Activated T-cell treated with anti-CD3 and anti-CD28 coated beads, Interleukin-2, amount 50 U/mL, for 24 hours (primary cell): Measurements from ENCODE around the gene KCNA1.
A peak's percentile ranks its signal among the peaks of the same experiment; 100 is the strongest.
"Not testable (repeated sequence)": the region's sequence is repeated elsewhere in the genome, so short reads cannot be mapped to it uniquely, and the experiment has no call there.

Experiments used
- DNase-seq: peaks from one replicate; pipeline ENCODE4 v3.0.0-alpha.2; 2020
- H3K27ac Mint-ChIP-seq: 2 replicates; pipeline ENCODE4 v1.8.0; 2020; ENCODE audit warnings: mild to moderate bottlenecking, mixed read lengths
- H3K27me3 Mint-ChIP-seq: 2 replicates; pipeline ENCODE4 v1.8.0; 2020; ENCODE audit warnings: mixed read lengths
- H3K36me3 Mint-ChIP-seq: 2 replicates; pipeline ENCODE4 v1.8.0; 2020; ENCODE audit warnings: low read depth, mixed read lengths
- H3K4me1 Mint-ChIP-seq: 2 replicates; pipeline ENCODE4 v1.8.0; 2020; ENCODE audit warnings: low read depth, mixed read lengths
- H3K4me3 Mint-ChIP-seq: 2 replicates; pipeline ENCODE4 v1.8.0; 2020; ENCODE audit warnings: mild to moderate bottlenecking, moderate library complexity, mixed read lengths
- H3K9me3 Mint-ChIP-seq: 2 replicates; pipeline ENCODE4 v1.8.0; 2020; ENCODE audit warnings: mixed read lengths

The KCNA1 gene

GRCh38 chr12:4909734-4910501, at the start of gene KCNA1:
Gene KCNA1 (plus strand): TSS chr12:4909905. CDS start chr12:4911379, 1,474 bp downstream.
- peak within 1 kb of the TSS; percentile 80 for H3K4me3 Mint-ChIP-seq
- H3K9me3 Mint-ChIP-seq, result no peaks in the 10 kb centered on the region
- peaks cover 19% of the 10 kb centered on the region for H3K4me1 Mint-ChIP-seq
- H3K36me3 Mint-ChIP-seq, result peaks cover 2% of the 10 kb centered on the region
- no peak within 1 kb of the TSS for H3K27ac Mint-ChIP-seq
- H3K27me3 Mint-ChIP-seq, result peaks cover 45% of the 10 kb centered on the region
- peak; percentile 41 for DNase-seq

GRCh38 chr12:4860741-4861140, 49.0 kb upstream of the KCNA1 start:
- DNase-seq, result no peak
- Mint-ChIP-seq H3K4me3 (no peak overlapping the region), H3K36me3 (no peaks in the 10 kb centered on the region), H3K27ac (no peak overlapping the region), H3K4me1 (peaks cover 10% of the 10 kb centered on the region), H3K9me3 (no peaks in the 10 kb centered on the region), H3K27me3 (peaks cover 61% of the 10 kb centered on the region)

GRCh38 chr12:4862809-4863208, 46.9 kb upstream of the KCNA1 start:
- no peak overlapping the region for H3K27ac Mint-ChIP-seq
- H3K4me3 Mint-ChIP-seq, result no peak overlapping the region
- peaks cover 64% of the 10 kb centered on the region for H3K27me3 Mint-ChIP-seq
- H3K4me1 Mint-ChIP-seq, result peaks cover 6% of the 10 kb centered on the region
- no peaks in the 10 kb centered on the region for H3K36me3 Mint-ChIP-seq
- no peak for DNase-seq
- H3K9me3 Mint-ChIP-seq, result no peaks in the 10 kb centered on the region

- H3K4me3 Mint-ChIP-seq, result no peak overlapping the region
- no peaks in the 10 kb centered on the region for H3K9me3 Mint-ChIP-seq
- H3K4me1 Mint-ChIP-seq, result no peaks in the 10 kb centered on the region
- peaks cover 49% of the 10 kb centered on the region for H3K27me3 Mint-ChIP-seq
- no peak for DNase-seq
- H3K27ac Mint-ChIP-seq, result no peak overlapping the region
- H3K36me3 Mint-ChIP-seq, result no peaks in the 10 kb centered on the region
These were observed 45.1 kb upstream of the KCNA1 start for GRCh38 chr12:4864575-4864974.

GRCh38 chr12:4865246-4865645, 44.5 kb upstream of the KCNA1 start:
- H3K27ac Mint-ChIP-seq, result no peak overlapping the region
- no peak overlapping the region for H3K4me3 Mint-ChIP-seq
- no peaks in the 10 kb centered on the region for H3K36me3 Mint-ChIP-seq
- H3K4me1 Mint-ChIP-seq, result no peaks in the 10 kb centered on the region
- no peak for DNase-seq
- H3K9me3 Mint-ChIP-seq, result no peaks in the 10 kb centered on the region
- peaks cover 44% of the 10 kb centered on the region for H3K27me3 Mint-ChIP-seq

GRCh38 chr12:4866299-4866698, 43.4 kb upstream of the KCNA1 start:
- Mint-ChIP-seq H3K27ac (no peak overlapping the region), H3K4me3 (no peak overlapping the region), H3K36me3 (no peaks in the 10 kb centered on the region), H3K9me3 (no peaks in the 10 kb centered on the region), H3K4me1 (no peaks in the 10 kb centered on the region), H3K27me3 (peaks cover 47% of the 10 kb centered on the region)
- DNase-seq, result no peak

- Mint-ChIP-seq H3K4me1 (no peaks in the 10 kb centered on the region), H3K27ac (no peak overlapping the region), H3K27me3 (peaks cover 44% of the 10 kb centered on the region), H3K36me3 (no peaks in the 10 kb centered on the region), H3K4me3 (no peak overlapping the region), H3K9me3 (no peaks in the 10 kb centered on the region)
- no peak for DNase-seq
These were observed 42.3 kb upstream of the KCNA1 start for GRCh38 chr12:4867384-4867783.

- H3K27ac Mint-ChIP-seq, result no peak overlapping the region
- no peaks in the 10 kb centered on the region for H3K9me3 Mint-ChIP-seq
- no peaks in the 10 kb centered on the region for H3K4me1 Mint-ChIP-seq
- DNase-seq, result no peak
- H3K36me3 Mint-ChIP-seq, result no peaks in the 10 kb centered on the region
- H3K27me3 Mint-ChIP-seq, result peaks cover 29% of the 10 kb centered on the region
- no peak overlapping the region for H3K4me3 Mint-ChIP-seq
These were observed 39.3 kb upstream of the KCNA1 start for GRCh38 chr12:4870423-4870822.

- H3K4me1 Mint-ChIP-seq, result no peaks in the 10 kb centered on the region
- H3K36me3 Mint-ChIP-seq, result no peaks in the 10 kb centered on the region
- H3K27me3 Mint-ChIP-seq, result peaks cover 25% of the 10 kb centered on the region
- H3K4me3 Mint-ChIP-seq, result no peak overlapping the region
- H3K9me3 Mint-ChIP-seq, result no peaks in the 10 kb centered on the region
- no peak for DNase-seq
- H3K27ac Mint-ChIP-seq, result no peak overlapping the region
These were observed 38.2 kb upstream of the KCNA1 start for GRCh38 chr12:4871514-4871913.

GRCh38 chr12:4873947-4874346, 35.8 kb upstream of the KCNA1 start:
- Mint-ChIP-seq H3K4me3 (no peak overlapping the region), H3K4me1 (no peaks in the 10 kb centered on the region), H3K36me3 (no peaks in the 10 kb centered on the region), H3K9me3 (no peaks in the 10 kb centered on the region), H3K27ac (no peak overlapping the region), H3K27me3 (peaks cover 18% of the 10 kb centered on the region)
- DNase-seq, result no peak

GRCh38 chr12:4874671-4875070, 35.0 kb upstream of the KCNA1 start:
- Mint-ChIP-seq H3K4me1 (no peaks in the 10 kb centered on the region), H3K27ac (no peak overlapping the region), H3K36me3 (no peaks in the 10 kb centered on the region), H3K9me3 (no peaks in the 10 kb centered on the region), H3K27me3 (peaks cover 18% of the 10 kb centered on the region), H3K4me3 (no peak overlapping the region)
- no peak for DNase-seq

- not testable (repeated sequence) for H3K27ac Mint-ChIP-seq, H3K4me1 Mint-ChIP-seq, H3K4me3 Mint-ChIP-seq, H3K36me3 Mint-ChIP-seq, DNase-seq, H3K9me3 Mint-ChIP-seq
- H3K27me3 Mint-ChIP-seq, result peaks cover 37% of the 10 kb centered on the region
These were observed 30.2 kb upstream of the KCNA1 start for GRCh38 chr12:4879481-4879880.

- H3K27ac Mint-ChIP-seq, result no peak overlapping the region
- H3K4me3 Mint-ChIP-seq, result no peak overlapping the region
- peaks cover 55% of the 10 kb centered on the region for H3K27me3 Mint-ChIP-seq
- DNase-seq, result no peak
- peaks cover 9% of the 10 kb centered on the region for H3K9me3 Mint-ChIP-seq
- no peaks in the 10 kb centered on the region for H3K36me3 Mint-ChIP-seq
- no peaks in the 10 kb centered on the region for H3K4me1 Mint-ChIP-seq
These were observed 28.2 kb upstream of the KCNA1 start for GRCh38 chr12:4881266-4882064.

- DNase-seq, result no peak
- H3K4me1 Mint-ChIP-seq, result no peaks in the 10 kb centered on the region
- H3K4me3 Mint-ChIP-seq, result no peak overlapping the region
- no peak overlapping the region for H3K27ac Mint-ChIP-seq
- H3K27me3 Mint-ChIP-seq, result peaks cover 38% of the 10 kb centered on the region
- H3K36me3 Mint-ChIP-seq, result no peaks in the 10 kb centered on the region
- no peaks in the 10 kb centered on the region for H3K9me3 Mint-ChIP-seq
These were observed 17.8 kb upstream of the KCNA1 start for GRCh38 chr12:4891866-4892265.

- peaks cover 34% of the 10 kb centered on the region for H3K27me3 Mint-ChIP-seq
These were observed 17.3 kb upstream of the KCNA1 start for GRCh38 chr12:4892418-4892817.

More at GRCh38 chr12:4892418-4892817, 17.3 kb upstream of the KCNA1 start:
- Mint-ChIP-seq H3K4me3 (no peak overlapping the region), H3K9me3 (no peaks in the 10 kb centered on the region), H3K27ac (no peak overlapping the region), H3K4me1 (no peaks in the 10 kb centered on the region), H3K36me3 (no peaks in the 10 kb centered on the region)
- no peak for DNase-seq
